WTC11 (cell line): ENCODE results near the gene BTN3A1. TPM values are rescaled to one million over a fixed set of nuclear protein-coding genes. Genes with fewer than 3 reads are reported as not detected.

Source experiments
- ATAC-seq: fragments of 200-7000 bp; cut with Tn5 transposase; 2 replicates; pipeline ENCODE4 v1.10.0; 2021; ENCODE audit warnings: mild to moderate bottlenecking, moderate library complexity
- CTCF ChIA-PET: fragments of 300-600 bp; sonication (Branson Sonifier 250); formaldehyde crosslinking; loops from one replicate; lab custom pipeline; 2021; ENCODE audit warnings: antibody characterized with exemption; lab: Charles Lee
- POLR2A ChIA-PET: fragments of 350-600 bp; sonication (Branson Sonifier 250); formaldehyde crosslinking; loops from one replicate; lab custom pipeline; 2021; ENCODE audit warnings: antibody characterized with exemption; lab: Charles Lee
- DNase-seq: peaks from one replicate; pipeline ENCODE4 v3.0.0; 2021; ENCODE audit warnings: low spot score
- H3K27ac Mint-ChIP-seq: 2 replicates; pipeline ENCODE4 v1.8.0; 2021; ENCODE audit warnings: mixed read lengths
- H3K27me3 Mint-ChIP-seq: 2 replicates; pipeline ENCODE4 v1.8.0; 2021; ENCODE audit warnings: low read depth, mild to moderate bottlenecking, moderate library complexity, mixed read lengths
- H3K36me3 Mint-ChIP-seq: 2 replicates; pipeline ENCODE4 v1.8.0; 2021; ENCODE audit warnings: mixed read lengths
- H3K4me1 Mint-ChIP-seq: 2 replicates; pipeline ENCODE4 v1.8.0; 2022; ENCODE audit warnings: mixed read lengths
- H3K4me3 Mint-ChIP-seq: 2 replicates; pipeline ENCODE4 v1.8.0; 2021; ENCODE audit warnings: mild to moderate bottlenecking, moderate library complexity, mixed read lengths
- H3K9me3 Mint-ChIP-seq: 2 replicates; pipeline ENCODE4 v1.8.0; 2021; ENCODE audit warnings: mixed read lengths
- HMGXB4 ChIP-seq: sonication (generic); formaldehyde crosslinking; IDR thresholded peaks from 2 replicates; pipeline ENCODE4 v1.8.1; 2023; ENCODE audit warnings: mild to moderate bottlenecking, moderate library complexity, missing genetic modification reagents
- NFE2L1 ChIP-seq: sonication (generic); formaldehyde crosslinking; IDR thresholded peaks from 2 replicates; pipeline ENCODE4 v1.8.1; 2023; ENCODE audit warnings: missing genetic modification reagents
- NFYB ChIP-seq: sonication (generic); formaldehyde crosslinking; conservative IDR thresholded peaks from 2 replicates; pipeline ENCODE4 v1.8.0; 2022; ENCODE audit warnings: low read depth, missing genetic modification reagents
- ZNF425 ChIP-seq: fragments of 250-450 bp; sonication (Bioruptor Pico); conservative IDR thresholded peaks from 2 replicates; pipeline ENCODE4 v1.9.0; 2021; ENCODE audit warnings: mild to moderate bottlenecking
- ZNF671 ChIP-seq: fragments of 250-450 bp; sonication (Bioruptor Pico); IDR thresholded peaks from 2 replicates; pipeline ENCODE4 v1.8.0; 2021; ENCODE audit warnings: mild to moderate bottlenecking
- total RNA-seq: library from RNA; stranded (reverse); gene quantifications from 3 replicates; pipeline ENCODE4 v1.2.3, GENCODE V29; 2021
- TF ChIP-seq, protein P1 (sequence below): fragments of 250-450 bp; sonication (Bioruptor Pico); IDR thresholded peaks from 2 replicates; pipeline ENCODE4 v1.9.0; 2021; ENCODE audit warnings: mild to moderate bottlenecking, borderline replicate concordance
- TF ChIP-seq, protein P2 (sequence below): sonication (generic); formaldehyde crosslinking; IDR thresholded peaks from 2 replicates; pipeline ENCODE4 v1.8.1; 2023; ENCODE audit warnings: mild to moderate bottlenecking, missing genetic modification reagents
- TF ChIP-seq, protein P3 (sequence below): sonication (generic); formaldehyde crosslinking; IDR thresholded peaks from 2 replicates; pipeline ENCODE4 v1.8.0; 2022; ENCODE audit warnings: mild to moderate bottlenecking, missing genetic modification reagents

BTN3A1 gene
- total RNA-seq, 1 experiment from 2014 or later, result 4.5 TPM

- no peak for TF ChIP-seq ZNF425 (CRISPR knock-in tag)
These were observed 50.7 kb downstream of the BTN3A1 start (continued) for GRCh38 chr6:26452631-26453235.

- no peaks in the 10 kb centered on the region for H3K9me3 Mint-ChIP-seq
- POLR2A ChIA-PET, result no interaction called here
- H3K36me3 Mint-ChIP-seq, result peaks cover 7% of the 10 kb centered on the region
- CTCF ChIA-PET, result interaction anchor here (0.6 to 1.7 kb wide), 3 partner anchors 71 to 118 kb away, joined by 3 to 7 read pairs (median 4); no protein-coding TSS in a partner anchor
- no peak overlapping the region for H3K4me3 Mint-ChIP-seq
- no peak for TF ChIP-seq ZNF425 (CRISPR knock-in tag)
- no peak for TF ChIP-seq HMGXB4 (CRISPR knock-in tag)
- TF ChIP-seq, protein P1, sequence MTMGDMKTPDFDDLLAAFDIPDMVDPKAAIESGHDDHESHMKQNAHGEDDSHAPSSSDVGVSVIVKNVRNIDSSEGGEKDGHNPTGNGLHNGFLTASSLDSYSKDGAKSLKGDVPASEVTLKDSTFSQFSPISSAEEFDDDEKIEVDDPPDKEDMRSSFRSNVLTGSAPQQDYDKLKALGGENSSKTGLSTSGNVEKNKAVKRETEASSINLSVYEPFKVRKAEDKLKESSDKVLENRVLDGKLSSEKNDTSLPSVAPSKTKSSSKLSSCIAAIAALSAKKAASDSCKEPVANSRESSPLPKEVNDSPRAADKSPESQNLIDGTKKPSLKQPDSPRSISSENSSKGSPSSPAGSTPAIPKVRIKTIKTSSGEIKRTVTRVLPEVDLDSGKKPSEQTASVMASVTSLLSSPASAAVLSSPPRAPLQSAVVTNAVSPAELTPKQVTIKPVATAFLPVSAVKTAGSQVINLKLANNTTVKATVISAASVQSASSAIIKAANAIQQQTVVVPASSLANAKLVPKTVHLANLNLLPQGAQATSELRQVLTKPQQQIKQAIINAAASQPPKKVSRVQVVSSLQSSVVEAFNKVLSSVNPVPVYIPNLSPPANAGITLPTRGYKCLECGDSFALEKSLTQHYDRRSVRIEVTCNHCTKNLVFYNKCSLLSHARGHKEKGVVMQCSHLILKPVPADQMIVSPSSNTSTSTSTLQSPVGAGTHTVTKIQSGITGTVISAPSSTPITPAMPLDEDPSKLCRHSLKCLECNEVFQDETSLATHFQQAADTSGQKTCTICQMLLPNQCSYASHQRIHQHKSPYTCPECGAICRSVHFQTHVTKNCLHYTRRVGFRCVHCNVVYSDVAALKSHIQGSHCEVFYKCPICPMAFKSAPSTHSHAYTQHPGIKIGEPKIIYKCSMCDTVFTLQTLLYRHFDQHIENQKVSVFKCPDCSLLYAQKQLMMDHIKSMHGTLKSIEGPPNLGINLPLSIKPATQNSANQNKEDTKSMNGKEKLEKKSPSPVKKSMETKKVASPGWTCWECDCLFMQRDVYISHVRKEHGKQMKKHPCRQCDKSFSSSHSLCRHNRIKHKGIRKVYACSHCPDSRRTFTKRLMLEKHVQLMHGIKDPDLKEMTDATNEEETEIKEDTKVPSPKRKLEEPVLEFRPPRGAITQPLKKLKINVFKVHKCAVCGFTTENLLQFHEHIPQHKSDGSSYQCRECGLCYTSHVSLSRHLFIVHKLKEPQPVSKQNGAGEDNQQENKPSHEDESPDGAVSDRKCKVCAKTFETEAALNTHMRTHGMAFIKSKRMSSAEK (CRISPR knock-in tag), result no peak
- TF ChIP-seq, protein P2, sequence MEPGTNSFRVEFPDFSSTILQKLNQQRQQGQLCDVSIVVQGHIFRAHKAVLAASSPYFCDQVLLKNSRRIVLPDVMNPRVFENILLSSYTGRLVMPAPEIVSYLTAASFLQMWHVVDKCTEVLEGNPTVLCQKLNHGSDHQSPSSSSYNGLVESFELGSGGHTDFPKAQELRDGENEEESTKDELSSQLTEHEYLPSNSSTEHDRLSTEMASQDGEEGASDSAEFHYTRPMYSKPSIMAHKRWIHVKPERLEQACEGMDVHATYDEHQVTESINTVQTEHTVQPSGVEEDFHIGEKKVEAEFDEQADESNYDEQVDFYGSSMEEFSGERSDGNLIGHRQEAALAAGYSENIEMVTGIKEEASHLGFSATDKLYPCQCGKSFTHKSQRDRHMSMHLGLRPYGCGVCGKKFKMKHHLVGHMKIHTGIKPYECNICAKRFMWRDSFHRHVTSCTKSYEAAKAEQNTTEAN (CRISPR knock-in tag), result no peak
- TF ChIP-seq, protein P3, sequence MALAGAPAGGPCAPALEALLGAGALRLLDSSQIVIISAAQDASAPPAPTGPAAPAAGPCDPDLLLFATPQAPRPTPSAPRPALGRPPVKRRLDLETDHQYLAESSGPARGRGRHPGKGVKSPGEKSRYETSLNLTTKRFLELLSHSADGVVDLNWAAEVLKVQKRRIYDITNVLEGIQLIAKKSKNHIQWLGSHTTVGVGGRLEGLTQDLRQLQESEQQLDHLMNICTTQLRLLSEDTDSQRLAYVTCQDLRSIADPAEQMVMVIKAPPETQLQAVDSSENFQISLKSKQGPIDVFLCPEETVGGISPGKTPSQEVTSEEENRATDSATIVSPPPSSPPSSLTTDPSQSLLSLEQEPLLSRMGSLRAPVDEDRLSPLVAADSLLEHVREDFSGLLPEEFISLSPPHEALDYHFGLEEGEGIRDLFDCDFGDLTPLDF (CRISPR knock-in tag), result no peak
- no peak for TF ChIP-seq NFE2L1
- TF ChIP-seq ZNF671 (CRISPR knock-in tag), result no peak
- TF ChIP-seq NFYB, result no peak
- H3K27ac Mint-ChIP-seq, result no peak overlapping the region
- peaks cover 15% of the 10 kb centered on the region for H3K4me1 Mint-ChIP-seq
- DNase-seq, result no peak
- no peak for ATAC-seq
- H3K27me3 Mint-ChIP-seq, result peaks cover 6% of the 10 kb centered on the region
These were observed 52.6 kb downstream of the BTN3A1 start for GRCh38 chr6:26454631-26455030.
